Bronchial epithelial cell (primary cell): ENCODE measurements around the gene GRIK2. TPM values are rescaled to one million over a fixed set of nuclear protein-coding genes. Genes with fewer than 3 reads are reported as not detected.

Experiments used
- DNase-seq: peaks from one replicate; pipeline ENCODE4 v3.0.0-alpha.2; 2010; ENCODE audit warnings: low read depth
- FAIRE-seq: peaks from 2 replicates; lab custom pipeline; 2011; peaks lifted over from hg19 to GRCh38; lab: Jason Lieb, UNC
- H3K27me3 ChIP-seq: 2 replicates; pipeline ENCODE4 v1.5.1; 2011; ENCODE audit warnings: low read length; ENCODE audit not compliant: control insufficient read depth, insufficient read depth
- H3K36me3 ChIP-seq: 2 replicates; pipeline ENCODE4 v1.5.1; 2011; ENCODE audit warnings: low read length; ENCODE audit not compliant: control insufficient read depth, insufficient read depth
- H3K4me3 ChIP-seq: 2 replicates; pipeline ENCODE4 v1.5.1; 2011; ENCODE audit warnings: mild to moderate bottlenecking, low read depth, low read length, control low read depth
- CTCF ChIP-seq: IDR thresholded peaks from 2 replicates; pipeline ENCODE4 v1.5.1; 2011; ENCODE audit warnings: mild to moderate bottlenecking, moderate library complexity, low read length, control low read depth, inconsistent platforms; ENCODE audit not compliant: insufficient read depth, severe bottlenecking
- total RNA-seq: library from RNA; depleted of rRNA; stranded (reverse); fragments of >200 nt; gene quantifications from 2 replicates; pipeline ENCODE4 v1.2.1, GENCODE V29; 2014

GRIK2 gene
- total RNA-seq, 1 donor from 2014 or later: 0.26 TPM

DNA sequence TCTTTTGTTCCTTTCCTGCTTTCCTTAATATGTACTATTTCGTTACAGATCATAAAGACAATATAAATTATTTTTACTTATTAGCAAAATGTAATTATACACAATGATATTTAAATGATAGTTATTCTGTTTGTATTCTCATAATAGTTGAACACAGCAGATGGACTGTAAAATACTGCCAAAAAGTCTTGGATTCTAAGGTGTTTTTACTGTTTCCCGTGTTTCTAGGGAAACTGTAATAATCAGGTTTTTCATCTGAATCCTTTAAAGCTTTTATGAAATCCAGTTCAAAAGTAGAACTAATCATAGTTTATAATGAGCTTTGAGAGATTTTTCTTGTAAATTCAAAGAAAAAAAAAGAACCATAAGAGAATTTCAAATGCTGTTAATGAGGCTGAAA lies 148.4 kb downstream of the GRIK2 start:
- Histone ChIP-seq H3K27me3 (no peaks in the 10 kb centered on the region), H3K4me3 (no peak overlapping the region), H3K36me3 (no peaks in the 10 kb centered on the region)
- FAIRE-seq: no peak
- TF ChIP-seq CTCF: no peak
- DNase-seq: no peak

GRCh38 chr6:101543796-101544195 lies 150.3 kb downstream of the GRIK2 start:
- FAIRE-seq: no peak
- no peaks in the 10 kb centered on the region for H3K36me3 ChIP-seq
- H3K27me3 ChIP-seq: no peaks in the 10 kb centered on the region
- no peak for TF ChIP-seq CTCF
- no peak for DNase-seq
- H3K4me3 ChIP-seq: no peak overlapping the region

DNA sequence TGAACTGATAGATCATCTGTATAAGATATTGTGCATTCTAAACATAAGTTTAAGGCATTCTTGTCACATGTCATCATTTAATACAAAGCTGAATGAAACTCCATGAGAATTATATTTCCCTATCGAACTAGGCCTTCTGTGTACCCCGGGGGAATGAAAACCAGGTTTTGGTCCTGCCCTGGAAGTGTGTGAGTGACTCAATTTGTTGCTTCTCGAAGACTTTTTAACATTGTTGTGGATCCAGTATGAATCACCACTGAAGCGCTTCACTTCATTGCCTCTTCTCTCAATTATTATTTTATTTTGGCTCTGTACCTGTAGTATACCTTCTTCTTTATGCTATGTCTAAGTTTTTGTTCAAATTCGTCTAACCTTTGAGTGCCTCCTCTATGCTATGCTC lies 150.8 kb downstream of the GRIK2 start:
- no peak for FAIRE-seq
- peak; percentile 16 for DNase-seq
- no peaks in the 10 kb centered on the region for H3K27me3 ChIP-seq
- no peak overlapping the region for H3K4me3 ChIP-seq
- no peaks in the 10 kb centered on the region for H3K36me3 ChIP-seq
- no peak for TF ChIP-seq CTCF

GRCh38 chr6:101545191-101545590 lies 151.7 kb downstream of the GRIK2 start:
- H3K27me3 ChIP-seq: no peaks in the 10 kb centered on the region
- no peak overlapping the region for H3K4me3 ChIP-seq
- DNase-seq (no peak), FAIRE-seq (no peak)
- no peaks in the 10 kb centered on the region for H3K36me3 ChIP-seq
- TF ChIP-seq CTCF: no peak

DNA sequence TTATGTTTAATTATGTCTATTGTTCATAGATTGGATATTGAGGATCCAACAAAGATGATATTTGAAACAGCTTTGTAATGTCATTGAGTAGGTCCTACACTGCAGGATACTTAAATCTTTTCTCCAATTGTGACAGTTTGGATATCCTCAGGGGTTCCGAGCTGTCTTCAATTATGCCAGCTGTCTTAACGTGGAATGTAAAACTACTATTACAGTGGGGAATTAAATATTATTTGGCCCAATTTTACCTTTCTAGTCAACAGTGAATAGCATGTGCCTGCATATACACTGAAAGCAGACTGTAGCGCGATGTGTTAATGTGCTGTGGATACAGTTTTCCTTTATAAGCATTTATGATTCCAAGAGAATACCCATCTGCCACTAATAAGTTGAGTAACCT lies 156.9 kb downstream of the GRIK2 start:
- FAIRE-seq (no peak), DNase-seq (no peak)
- H3K27me3 ChIP-seq: no peaks in the 10 kb centered on the region
- no peak overlapping the region for H3K4me3 ChIP-seq
- no peaks in the 10 kb centered on the region for H3K36me3 ChIP-seq
- TF ChIP-seq CTCF: no peak

DNA sequence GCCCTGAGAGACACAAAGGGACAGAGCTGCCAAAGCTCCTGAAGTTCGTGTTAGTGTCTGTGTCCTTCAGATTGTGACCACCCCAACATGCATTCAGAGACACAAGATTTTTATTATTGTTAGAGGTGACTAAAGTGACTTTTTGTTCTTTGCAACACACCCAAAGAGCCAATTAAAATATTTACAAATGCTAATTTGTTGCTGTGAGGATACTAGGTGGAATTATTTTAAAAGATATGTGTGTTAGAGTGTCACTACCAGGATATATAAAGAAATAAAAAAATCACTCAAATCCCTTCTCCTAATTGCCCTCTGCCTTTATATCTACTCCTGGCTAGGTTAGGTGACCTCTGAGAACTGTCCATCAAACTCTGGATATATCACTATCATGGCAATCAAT lies 160.7 kb downstream of the GRIK2 start:
- H3K36me3 ChIP-seq: no peaks in the 10 kb centered on the region
- no peaks in the 10 kb centered on the region for H3K27me3 ChIP-seq
- no peak overlapping the region for H3K4me3 ChIP-seq
- TF ChIP-seq CTCF: no peak
- DNase-seq (no peak), FAIRE-seq (no peak)
